Astrocyte (in vitro differentiated cells and primary cell): ENCODE measurements around the gene RIMBP2. TPM values are rescaled to one million over a fixed set of nuclear protein-coding genes. Genes with fewer than 3 reads are reported as not detected.

Experiments
- DNase-seq: peaks from one replicate; pipeline ENCODE4 v3.0.0-alpha.2; 2010; ENCODE audit warnings: low read depth
- FAIRE-seq: peaks from 2 replicates; lab custom pipeline; 2011; peaks lifted over from hg19 to GRCh38; lab: Jason Lieb, UNC
- H2AFZ ChIP-seq: 2 replicates; pipeline ENCODE4 v1.6.0; 2012; ENCODE audit warnings: low read depth, low read length, inconsistent platforms
- H3K27ac ChIP-seq: 2 replicates; pipeline ENCODE4 v1.5.1; 2011; ENCODE audit warnings: low read depth, low read length, inconsistent platforms
- H3K27me3 ChIP-seq: 2 replicates; pipeline ENCODE4 v1.6.0; 2011; ENCODE audit warnings: low read length, inconsistent platforms; ENCODE audit not compliant: insufficient read depth
- H3K36me3 ChIP-seq: 2 replicates; pipeline ENCODE4 v1.5.1; 2011; ENCODE audit warnings: low read length, inconsistent platforms; ENCODE audit not compliant: insufficient read depth
- H3K4me1 ChIP-seq: 2 replicates; pipeline ENCODE4 v1.5.1; 2011; ENCODE audit warnings: low read length, inconsistent platforms; ENCODE audit not compliant: insufficient read depth
- H3K4me2 ChIP-seq: 2 replicates; pipeline ENCODE4 v1.6.0; 2012; ENCODE audit warnings: low read length, inconsistent platforms
- H3K4me3 ChIP-seq: 2 replicates; pipeline ENCODE4 v1.5.1; 2011; ENCODE audit warnings: low read depth, mild to moderate bottlenecking, low read length, inconsistent platforms; ENCODE audit not compliant: insufficient read depth
- H3K79me2 ChIP-seq: 2 replicates; pipeline ENCODE4 v1.6.0; 2012; ENCODE audit warnings: mild to moderate bottlenecking, low read length, inconsistent platforms; ENCODE audit not compliant: insufficient read depth
- H3K9ac ChIP-seq: 2 replicates; pipeline ENCODE4 v1.6.0; 2012; ENCODE audit warnings: mild to moderate bottlenecking, low read length, inconsistent platforms
- H3K9me3 ChIP-seq: 2 replicates; pipeline ENCODE4 v1.5.1; 2012; ENCODE audit warnings: low read depth, mild to moderate bottlenecking, low read length, inconsistent platforms; ENCODE audit not compliant: insufficient read depth
- H4K20me1 ChIP-seq: 2 replicates; pipeline ENCODE4 v1.6.0; 2012; ENCODE audit warnings: low read length, inconsistent platforms; ENCODE audit not compliant: insufficient read depth
- H3K27ac Mint-ChIP-seq: one replicate; pipeline ENCODE4 v1.8.0; 2021; ENCODE audit warnings: mild to moderate bottlenecking, mixed read lengths; ENCODE audit not compliant: unreplicated experiment
- H3K27me3 Mint-ChIP-seq: one replicate; pipeline ENCODE4 v1.8.0; 2021; ENCODE audit warnings: low read depth, mixed read lengths; ENCODE audit not compliant: unreplicated experiment
- H3K36me3 Mint-ChIP-seq: one replicate; pipeline ENCODE4 v1.8.0; 2021; ENCODE audit warnings: low read depth, mixed read lengths; ENCODE audit not compliant: unreplicated experiment
- H3K4me1 Mint-ChIP-seq: one replicate; pipeline ENCODE4 v1.8.0; 2021; ENCODE audit warnings: low read depth, mixed read lengths; ENCODE audit not compliant: unreplicated experiment
- H3K4me3 Mint-ChIP-seq: one replicate; pipeline ENCODE4 v1.8.0; 2021; ENCODE audit warnings: mild to moderate bottlenecking, moderate library complexity, mixed read lengths; ENCODE audit not compliant: unreplicated experiment
- H3K9me3 Mint-ChIP-seq: one replicate; pipeline ENCODE4 v1.8.0; 2021; ENCODE audit warnings: mild to moderate bottlenecking, mixed read lengths; ENCODE audit not compliant: unreplicated experiment
- EZH2 ChIP-seq: IDR thresholded peaks from 2 replicates; pipeline ENCODE4 v1.6.1; 2012; ENCODE audit warnings: mild to moderate bottlenecking, low read length, inconsistent platforms; ENCODE audit not compliant: insufficient read depth
- total RNA-seq: library from RNA; stranded (reverse); gene quantifications from 2 replicates; pipeline ENCODE4 v1.2.1, GENCODE V29; 2021
- TF ChIP-seq, protein P1 (sequence below): IDR thresholded peaks from 2 replicates; pipeline ENCODE4 v1.5.1; 2011; ENCODE audit warnings: low read depth, mild to moderate bottlenecking, inconsistent platforms, low read length, moderate library complexity; ENCODE audit not compliant: insufficient read depth

RIMBP2 gene
- total RNA-seq, 1 donor from 2014 or later = 2.2 TPM

DNA sequence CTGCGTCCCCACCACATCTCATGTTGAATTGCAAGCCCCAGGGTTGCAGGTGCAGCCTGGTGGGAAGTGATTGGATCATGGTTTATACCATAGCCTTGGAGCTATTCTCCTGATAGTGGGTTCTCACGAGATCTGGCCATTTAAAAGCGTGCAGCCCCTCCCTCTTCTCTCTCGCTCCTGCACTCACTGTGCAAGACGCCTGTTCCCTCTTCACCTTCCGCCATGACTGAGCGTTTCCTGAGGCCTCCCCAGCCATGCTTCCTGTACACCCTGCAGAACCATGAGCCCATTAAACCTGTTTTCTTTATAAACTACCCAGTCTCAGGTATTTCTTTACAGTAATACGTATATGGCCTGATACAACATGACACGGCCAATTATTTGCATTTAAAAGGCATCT lies 146.6 kb downstream of the RIMBP2 start:
- Histone ChIP-seq H3K9me3 (peaks cover 6% of the 10 kb centered on the region), H3K27ac (no peak overlapping the region)

GRCh38 chr12:130568501-130568900 lies 147.6 kb downstream of the RIMBP2 start:
- Histone ChIP-seq H3K4me1 (no peaks in the 10 kb centered on the region), H4K20me1 (no peaks in the 10 kb centered on the region), H2AFZ (no peak overlapping the region), H3K9me3 (peaks cover 6% of the 10 kb centered on the region), H3K4me3 (no peak overlapping the region), H3K36me3 (no peaks in the 10 kb centered on the region), H3K27me3 (no peaks in the 10 kb centered on the region), H3K9ac (no peak overlapping the region), H3K79me2 (no peaks in the 10 kb centered on the region), H3K4me2 (no peak overlapping the region), H3K27ac (no peak overlapping the region)
- no peak for FAIRE-seq
- no peak overlapping the region for H3K4me3 Mint-ChIP-seq
- no peaks in the 10 kb centered on the region for H3K4me1 Mint-ChIP-seq
- no peaks in the 10 kb centered on the region for H3K36me3 Mint-ChIP-seq
- TF ChIP-seq, protein P1, sequence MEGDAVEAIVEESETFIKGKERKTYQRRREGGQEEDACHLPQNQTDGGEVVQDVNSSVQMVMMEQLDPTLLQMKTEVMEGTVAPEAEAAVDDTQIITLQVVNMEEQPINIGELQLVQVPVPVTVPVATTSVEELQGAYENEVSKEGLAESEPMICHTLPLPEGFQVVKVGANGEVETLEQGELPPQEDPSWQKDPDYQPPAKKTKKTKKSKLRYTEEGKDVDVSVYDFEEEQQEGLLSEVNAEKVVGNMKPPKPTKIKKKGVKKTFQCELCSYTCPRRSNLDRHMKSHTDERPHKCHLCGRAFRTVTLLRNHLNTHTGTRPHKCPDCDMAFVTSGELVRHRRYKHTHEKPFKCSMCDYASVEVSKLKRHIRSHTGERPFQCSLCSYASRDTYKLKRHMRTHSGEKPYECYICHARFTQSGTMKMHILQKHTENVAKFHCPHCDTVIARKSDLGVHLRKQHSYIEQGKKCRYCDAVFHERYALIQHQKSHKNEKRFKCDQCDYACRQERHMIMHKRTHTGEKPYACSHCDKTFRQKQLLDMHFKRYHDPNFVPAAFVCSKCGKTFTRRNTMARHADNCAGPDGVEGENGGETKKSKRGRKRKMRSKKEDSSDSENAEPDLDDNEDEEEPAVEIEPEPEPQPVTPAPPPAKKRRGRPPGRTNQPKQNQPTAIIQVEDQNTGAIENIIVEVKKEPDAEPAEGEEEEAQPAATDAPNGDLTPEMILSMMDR = no peak
- TF ChIP-seq EZH2 = no peak
- H3K27me3 Mint-ChIP-seq = no peaks in the 10 kb centered on the region
- no peak for DNase-seq
- peaks cover 18% of the 10 kb centered on the region for H3K9me3 Mint-ChIP-seq
- H3K27ac Mint-ChIP-seq = no peak overlapping the region

More for the DNA sequence above, 146.6 kb downstream of the RIMBP2 start:
- Histone ChIP-seq H3K4me3 (no peak overlapping the region), H3K27me3 (no peaks in the 10 kb centered on the region), H3K79me2 (no peaks in the 10 kb centered on the region), H2AFZ (no peak overlapping the region), H3K4me1 (no peaks in the 10 kb centered on the region), H3K36me3 (no peaks in the 10 kb centered on the region), H3K9ac (no peak overlapping the region), H3K4me2 (no peak overlapping the region), H4K20me1 (no peaks in the 10 kb centered on the region)
- Mint-ChIP-seq H3K9me3 (peaks cover 17% of the 10 kb centered on the region), H3K27ac (no peak overlapping the region), H3K4me3 (no peak overlapping the region), H3K36me3 (no peaks in the 10 kb centered on the region), H3K4me1 (no peaks in the 10 kb centered on the region), H3K27me3 (no peaks in the 10 kb centered on the region)
- no peak for TF ChIP-seq EZH2
- TF ChIP-seq, protein P1 = no peak
- FAIRE-seq = no peak
- DNase-seq = no peak

- no peak overlapping the region for H3K4me3 ChIP-seq
- Mint-ChIP-seq H3K36me3 (no peaks in the 10 kb centered on the region), H3K4me3 (no peak overlapping the region)
Observed at GRCh38 chr12:130568041-130568440, 148.1 kb downstream of the RIMBP2 start.

More at GRCh38 chr12:130568041-130568440, 148.1 kb downstream of the RIMBP2 start:
- no peaks in the 10 kb centered on the region for H4K20me1 ChIP-seq
- no peak overlapping the region for H3K9ac ChIP-seq
- no peak overlapping the region for H3K27ac ChIP-seq
- no peaks in the 10 kb centered on the region for H3K36me3 ChIP-seq
- Mint-ChIP-seq H3K27me3 (no peaks in the 10 kb centered on the region), H3K4me1 (no peaks in the 10 kb centered on the region), H3K27ac (no peak overlapping the region), H3K9me3 (peaks cover 18% of the 10 kb centered on the region)
- DNase-seq = no peak
- peaks cover 6% of the 10 kb centered on the region for H3K9me3 ChIP-seq
- no peak overlapping the region for H3K4me2 ChIP-seq
- no peaks in the 10 kb centered on the region for H3K79me2 ChIP-seq
- no peaks in the 10 kb centered on the region for H3K4me1 ChIP-seq
- H2AFZ ChIP-seq = no peak overlapping the region
- no peak for FAIRE-seq
- TF ChIP-seq EZH2 = no peak
- TF ChIP-seq, protein P1 = no peak
- no peaks in the 10 kb centered on the region for H3K27me3 ChIP-seq
